Measurements from ENCODE around the gene KRTAP12-2.

- TF ChIP-seq CTCF (IDR thresholded peaks at IDR 0.05 in 8 of 11, conservative IDR thresholded peaks at IDR 0.05 in 3 of 11): no peak
- no peak for TF ChIP-seq POLR2A (IDR thresholded peaks at IDR 0.05)
- no peak for TF ChIP-seq POLR2AphosphoS5 (IDR thresholded peaks at IDR 0.05)
These were observed 13.6 kb downstream of the KRTAP12-2 start for GRCh38 chr21:44653123-44653522.
